ENCODE measurements around the gene ERMARD. TPM values are rescaled to one million over a fixed set of nuclear protein-coding genes. Genes with fewer than 3 reads are reported as not detected.

ERMARD gene
- total and polyA plus RNA-seq, 2 experiments from 2014 or later: 20.9 to 21.2 TPM

DNA sequence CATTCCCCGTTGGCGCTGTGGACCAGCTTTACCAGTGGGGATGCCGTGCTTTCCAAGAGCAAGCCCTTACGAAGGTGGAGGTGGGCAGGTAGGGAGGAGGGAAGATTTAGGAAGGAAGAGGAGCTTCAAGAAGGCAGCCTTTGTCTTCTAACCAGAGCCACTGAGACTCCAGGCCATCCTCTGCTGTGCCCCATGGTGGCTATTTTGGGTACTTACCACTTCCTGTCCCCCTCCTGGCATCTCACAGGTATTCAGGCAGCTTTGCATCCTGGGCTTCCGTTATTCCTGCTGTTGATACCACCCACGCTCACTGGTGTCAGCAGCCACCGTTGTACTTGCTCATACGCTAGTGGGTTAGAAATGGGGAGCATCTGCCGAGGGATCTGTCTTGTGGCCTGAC lies 22.9 kb downstream of the ERMARD start:
- Histone ChIP-seq H3K27ac (no peak overlapping the region), H3K4me1 (ENCODE audit: low read depth) (no peaks in the 10 kb centered on the region), H3K9me3 (ENCODE audit: low read depth) (no peaks in the 10 kb centered on the region), H3K27me3 (no peaks in the 10 kb centered on the region), H3K36me3 (peaks cover 13% of the 10 kb centered on the region), H3K4me3 (no peak overlapping the region)
- TF ChIP-seq, protein P1, sequence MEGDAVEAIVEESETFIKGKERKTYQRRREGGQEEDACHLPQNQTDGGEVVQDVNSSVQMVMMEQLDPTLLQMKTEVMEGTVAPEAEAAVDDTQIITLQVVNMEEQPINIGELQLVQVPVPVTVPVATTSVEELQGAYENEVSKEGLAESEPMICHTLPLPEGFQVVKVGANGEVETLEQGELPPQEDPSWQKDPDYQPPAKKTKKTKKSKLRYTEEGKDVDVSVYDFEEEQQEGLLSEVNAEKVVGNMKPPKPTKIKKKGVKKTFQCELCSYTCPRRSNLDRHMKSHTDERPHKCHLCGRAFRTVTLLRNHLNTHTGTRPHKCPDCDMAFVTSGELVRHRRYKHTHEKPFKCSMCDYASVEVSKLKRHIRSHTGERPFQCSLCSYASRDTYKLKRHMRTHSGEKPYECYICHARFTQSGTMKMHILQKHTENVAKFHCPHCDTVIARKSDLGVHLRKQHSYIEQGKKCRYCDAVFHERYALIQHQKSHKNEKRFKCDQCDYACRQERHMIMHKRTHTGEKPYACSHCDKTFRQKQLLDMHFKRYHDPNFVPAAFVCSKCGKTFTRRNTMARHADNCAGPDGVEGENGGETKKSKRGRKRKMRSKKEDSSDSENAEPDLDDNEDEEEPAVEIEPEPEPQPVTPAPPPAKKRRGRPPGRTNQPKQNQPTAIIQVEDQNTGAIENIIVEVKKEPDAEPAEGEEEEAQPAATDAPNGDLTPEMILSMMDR (IDR thresholded peaks at IDR 0.05; ENCODE audit: low read depth, low read length): no peak
- no peak for DNase-seq (ENCODE audit: low read depth in 1 of 2, low spot score in 1 of 2)

DNA sequence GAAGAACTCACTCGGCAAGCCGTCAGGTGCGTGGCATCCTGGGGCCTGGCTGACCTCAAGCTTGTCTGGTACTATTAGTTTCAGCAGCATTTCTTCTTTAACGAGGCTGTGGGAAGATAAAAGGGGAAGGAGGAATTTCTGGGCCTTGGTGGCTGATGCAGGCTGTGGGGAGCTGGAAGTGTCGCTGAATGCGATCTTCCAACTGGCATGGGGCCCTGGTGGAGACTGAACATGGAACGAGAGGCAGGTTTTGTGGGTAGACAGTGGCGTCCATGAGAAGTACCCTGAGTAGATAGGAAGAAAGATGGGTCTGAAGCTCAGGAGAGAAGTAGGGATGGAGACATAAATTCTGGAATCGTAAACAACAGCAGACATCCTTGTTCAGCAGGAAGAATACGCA lies 23.9 kb downstream of the ERMARD start:
- H3K4me3 ChIP-seq: no peak overlapping the region
- no peaks in the 10 kb centered on the region for H3K27me3 ChIP-seq
- H3K9me3 ChIP-seq (ENCODE audit: low read depth): no peaks in the 10 kb centered on the region
- peaks cover 8% of the 10 kb centered on the region for H3K36me3 ChIP-seq
- no peak for DNase-seq (ENCODE audit: low read depth in 1 of 2, low spot score in 1 of 2)
- TF ChIP-seq, protein P1 (IDR thresholded peaks at IDR 0.05; ENCODE audit: low read depth, low read length): no peak
- H3K27ac ChIP-seq: no peak overlapping the region
- no peaks in the 10 kb centered on the region for H3K4me1 ChIP-seq (ENCODE audit: low read depth)

DNA sequence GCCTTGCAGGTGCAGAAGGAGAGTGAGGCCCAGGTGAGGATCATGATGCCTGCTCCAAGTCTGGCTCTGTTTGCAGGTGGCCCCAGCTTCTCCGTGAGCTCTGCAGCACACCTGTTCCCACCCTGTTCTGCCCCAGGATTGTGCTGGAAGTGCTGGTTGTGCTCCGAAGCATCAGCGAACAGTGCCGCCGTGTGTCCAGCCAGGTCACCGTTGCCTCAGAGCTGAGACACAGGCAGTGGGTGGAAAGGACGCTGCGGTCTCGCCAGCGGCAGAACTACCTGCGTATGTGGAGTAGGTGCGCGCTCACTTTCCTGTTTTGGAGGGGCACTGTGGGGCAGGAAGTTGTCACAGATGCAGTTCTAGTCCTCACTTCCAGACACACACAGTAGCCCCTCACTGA lies 25.0 kb downstream of the ERMARD start:
- H3K36me3 ChIP-seq: peaks cover 8% of the 10 kb centered on the region
- H3K4me1 ChIP-seq (ENCODE audit: low read depth): no peaks in the 10 kb centered on the region
- H3K9me3 ChIP-seq (ENCODE audit: low read depth): no peaks in the 10 kb centered on the region
- TF ChIP-seq, protein P1 (IDR thresholded peaks at IDR 0.05; ENCODE audit: low read depth, low read length): no peak
- DNase-seq (ENCODE audit: low read depth in 1 of 2, low spot score in 1 of 2): no peak
- no peak overlapping the region for H3K4me3 ChIP-seq
- H3K27me3 ChIP-seq: no peaks in the 10 kb centered on the region
- H3K27ac ChIP-seq: no peak overlapping the region

DNA sequence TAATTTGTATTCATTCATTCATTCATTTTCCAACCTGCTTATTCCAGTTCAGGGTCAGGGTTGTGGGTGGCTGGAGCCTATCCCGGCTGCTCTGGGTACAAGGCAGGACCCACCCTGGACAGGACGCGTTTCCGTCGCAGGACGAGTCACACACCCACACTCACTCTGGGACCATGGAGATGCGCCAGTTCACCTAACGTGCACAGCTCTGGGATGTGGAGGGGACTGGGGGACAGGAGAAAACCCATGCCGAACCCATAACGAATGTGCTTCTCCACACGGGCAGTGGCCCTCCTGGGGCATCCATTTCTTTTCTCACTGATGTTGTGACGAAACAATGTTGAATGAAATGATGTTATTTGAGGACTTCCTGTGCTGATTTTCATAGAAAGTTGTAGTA lies 26.5 kb downstream of the ERMARD start:
- DNase-seq (ENCODE audit: low read depth in 1 of 2, low spot score in 1 of 2): no peak
- peaks cover 4% of the 10 kb centered on the region for H3K36me3 ChIP-seq
- no peaks in the 10 kb centered on the region for H3K27me3 ChIP-seq
- H3K9me3 ChIP-seq (ENCODE audit: low read depth): no peaks in the 10 kb centered on the region
- TF ChIP-seq, protein P1 (IDR thresholded peaks at IDR 0.05; ENCODE audit: low read depth, low read length): no peak
- H3K27ac ChIP-seq: no peak overlapping the region
- no peak overlapping the region for H3K4me3 ChIP-seq
- H3K4me1 ChIP-seq (ENCODE audit: low read depth): no peaks in the 10 kb centered on the region

DNA sequence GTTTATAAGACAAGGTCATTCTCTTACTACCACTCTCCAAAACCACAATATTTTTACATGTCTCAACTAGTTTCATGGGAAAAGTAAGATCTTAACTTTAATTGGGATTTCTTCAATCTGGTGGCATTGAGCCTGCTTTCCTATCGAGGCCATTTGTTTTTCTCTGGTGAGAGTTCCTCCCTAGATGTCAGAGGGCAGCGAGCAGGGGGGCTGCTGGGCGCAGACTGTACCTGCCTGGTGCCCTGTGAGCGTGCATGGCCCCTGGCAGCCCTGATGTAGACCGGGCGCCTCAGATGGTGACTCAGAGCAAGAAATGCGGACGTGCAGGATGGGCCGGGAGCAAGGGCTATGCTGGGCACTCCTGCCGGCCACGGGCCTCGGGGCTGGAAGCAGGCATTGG lies 27.2 kb downstream of the ERMARD start:
- no peaks in the 10 kb centered on the region for H3K9me3 ChIP-seq (ENCODE audit: low read depth)
- TF ChIP-seq, protein P1 (IDR thresholded peaks at IDR 0.05; ENCODE audit: low read depth, low read length): no peak
- no peak overlapping the region for H3K4me3 ChIP-seq
- H3K36me3 ChIP-seq: peaks cover 4% of the 10 kb centered on the region
- DNase-seq (ENCODE audit: low read depth in 1 of 2, low spot score in 1 of 2): no peak
- no peak overlapping the region for H3K27ac ChIP-seq
- H3K27me3 ChIP-seq: no peaks in the 10 kb centered on the region
- no peaks in the 10 kb centered on the region for H3K4me1 ChIP-seq (ENCODE audit: low read depth)
